Activated CD8-positive, alpha-beta T cell treated with anti-CD3 and anti-CD28 coated beads for 36 hours (primary cell): ENCODE data around the gene LMNTD1. TPM values are rescaled to one million over a fixed set of nuclear protein-coding genes. Genes with fewer than 3 reads are reported as not detected.

ENCODE experiments used
- ATAC-seq: fragments of 200-7000 bp; cut with Tn5 transposase; one replicate; pipeline ENCODE4 v1.10.0; 2021; ENCODE audit warnings: mild to moderate bottlenecking, moderate library complexity
- CTCF ChIA-PET: fragments of 350-600 bp; sonication (Branson Sonifier 250); formaldehyde crosslinking; loops from one replicate; lab custom pipeline; 2021; ENCODE audit warnings: antibody characterized with exemption; lab: Charles Lee
- POLR2A ChIA-PET: fragments of 350-600 bp; sonication (Branson Sonifier 250); formaldehyde crosslinking; loops from one replicate; lab custom pipeline; 2021; ENCODE audit warnings: antibody characterized with exemption; lab: Charles Lee
- DNase-seq: peaks from one replicate; pipeline ENCODE4 v3.0.0-alpha.2; 2020
- H3K27ac Mint-ChIP-seq: one replicate; pipeline ENCODE4 v1.8.0; 2021; ENCODE audit warnings: mild to moderate bottlenecking, mixed read lengths
- H3K27me3 Mint-ChIP-seq: one replicate; pipeline ENCODE4 v1.8.0; 2021; ENCODE audit warnings: mixed read lengths
- H3K36me3 Mint-ChIP-seq: one replicate; pipeline ENCODE4 v1.8.0; 2021; ENCODE audit warnings: low read depth, mixed read lengths
- H3K4me1 Mint-ChIP-seq: one replicate; pipeline ENCODE4 v1.8.0; 2021; ENCODE audit warnings: low read depth, mixed read lengths
- H3K4me3 Mint-ChIP-seq: one replicate; pipeline ENCODE4 v1.8.0; 2021; ENCODE audit warnings: mild to moderate bottlenecking, moderate library complexity, mixed read lengths
- H3K9me3 Mint-ChIP-seq: one replicate; pipeline ENCODE4 v1.8.0; 2021; ENCODE audit warnings: mixed read lengths
- CTCF ChIP-seq: fragments of 200-600 bp; IDR thresholded peaks from one replicate; pipeline ENCODE4 v1.8.0; 2022; ENCODE audit warnings: antibody characterized with exemption, mild to moderate bottlenecking
- intact Hi-C: fragments of 100-400 bp; cut with micrococcal nuclease; formaldehyde crosslinking; loops from one replicate; pipeline ENCODE4 v1.10.0; 2022
- total RNA-seq, 2 experiments: library from RNA; stranded (reverse); gene quantifications; one replicate each; pipeline ENCODE4 v1.2.3, GENCODE V29; 2021

Gene LMNTD1
- total RNA-seq, 2 experiments from 2014 or later, result not detected

- DNase-seq (no peak), ATAC-seq (no peak)
- ChIA-PET POLR2A (no interaction called here), CTCF (no interaction called here)
- Mint-ChIP-seq H3K36me3 (no peaks in the 10 kb centered on the region), H3K4me3 (no peak overlapping the region), H3K4me1 (no peaks in the 10 kb centered on the region), H3K9me3 (no peaks in the 10 kb centered on the region), H3K27me3 (peaks cover 2% of the 10 kb centered on the region), H3K27ac (no peak overlapping the region)
- intact Hi-C loops, result no loop called here
- TF ChIP-seq CTCF, result no peak
These were observed 51.0 kb downstream of the LMNTD1 start for GRCh38 chr12:25502118-25502517.

GRCh38 chr12:25501549-25501948 lies 51.5 kb downstream of the LMNTD1 start:
- POLR2A ChIA-PET, result no interaction called here
- CTCF ChIA-PET, result no interaction called here
- Mint-ChIP-seq H3K4me1 (no peaks in the 10 kb centered on the region), H3K4me3 (no peak overlapping the region), H3K27me3 (peaks cover 2% of the 10 kb centered on the region), H3K36me3 (no peaks in the 10 kb centered on the region), H3K27ac (no peak overlapping the region), H3K9me3 (no peaks in the 10 kb centered on the region)
- intact Hi-C loops, result no loop called here
- DNase-seq (no peak), ATAC-seq (no peak)
- TF ChIP-seq CTCF, result no peak

- ATAC-seq (no peak), DNase-seq (no peak)
- ChIA-PET POLR2A (no interaction called here), CTCF (no interaction called here)
- Mint-ChIP-seq H3K9me3 (no peaks in the 10 kb centered on the region), H3K4me1 (no peaks in the 10 kb centered on the region), H3K36me3 (no peaks in the 10 kb centered on the region), H3K27ac (no peak overlapping the region), H3K27me3 (peaks cover 2% of the 10 kb centered on the region), H3K4me3 (no peak overlapping the region)
- intact Hi-C loops, result no loop called here
- no peak for TF ChIP-seq CTCF
These were observed 52.4 kb downstream of the LMNTD1 start for GRCh38 chr12:25500651-25501050.

- Mint-ChIP-seq H3K27me3 (no peaks in the 10 kb centered on the region), H3K9me3 (no peaks in the 10 kb centered on the region), H3K36me3 (no peaks in the 10 kb centered on the region), H3K4me1 (no peaks in the 10 kb centered on the region), H3K4me3 (no peak overlapping the region), H3K27ac (no peak overlapping the region)
- no peak for TF ChIP-seq CTCF
- intact Hi-C loops, result no loop called here
- ATAC-seq (no peak), DNase-seq (no peak)
- POLR2A ChIA-PET, result no interaction called here
- CTCF ChIA-PET, result no interaction called here
These were observed 56.1 kb downstream of the LMNTD1 start for GRCh38 chr12:25497021-25497420.

- intact Hi-C loops, result no loop called here
- H3K4me3 Mint-ChIP-seq, result no peak overlapping the region
- H3K9me3 Mint-ChIP-seq, result no peaks in the 10 kb centered on the region
- H3K27ac Mint-ChIP-seq, result no peak overlapping the region
- ATAC-seq (no peak), DNase-seq (no peak)
- H3K36me3 Mint-ChIP-seq, result no peaks in the 10 kb centered on the region
- no peaks in the 10 kb centered on the region for H3K4me1 Mint-ChIP-seq
- no peak for TF ChIP-seq CTCF
- ChIA-PET POLR2A (no interaction called here), CTCF (no interaction called here)
- peaks cover 1% of the 10 kb centered on the region for H3K27me3 Mint-ChIP-seq
These were observed 56.9 kb downstream of the LMNTD1 start for GRCh38 chr12:25496098-25496587.
